H1 (cell line): ENCODE measurements around the gene CRPPA. TPM values are rescaled to one million over a fixed set of nuclear protein-coding genes. Genes with fewer than 3 reads are reported as not detected.

Source experiments
- CTCF ChIA-PET: fragments of 300-600 bp; sonication (Branson Sonifier 250); formaldehyde crosslinking; loops from one replicate; lab custom pipeline; 2021; ENCODE audit not compliant: partially characterized antibody; lab: Charles Lee
- POLR2A ChIA-PET: fragments of 300-600 bp; sonication (Branson Sonifier 250); formaldehyde crosslinking; loops from one replicate; lab custom pipeline; 2021; ENCODE audit warnings: inconsistent platforms; ENCODE audit not compliant: partially characterized antibody; lab: Charles Lee
- DNase-seq, 2 experiments: peaks; one replicate each; pipeline versions ENCODE4 v3.0.0 to v3.0.0-alpha.2; 2010 to 2022; ENCODE audit warnings: low spot score in 2 of 2, low read depth in 1 of 2, mixed read lengths in 1 of 2
- FAIRE-seq: peaks from 2 replicates; lab custom pipeline; 2011; peaks lifted over from hg19 to GRCh38; lab: Jason Lieb, UNC
- H2AFZ ChIP-seq: 2 replicates; pipeline ENCODE4 v1.8.1; 2012; ENCODE audit warnings: low read length, inconsistent platforms
- H2AK5ac ChIP-seq: 2 replicates; pipeline ENCODE4 v1.6.1; 2013; ENCODE audit warnings: low read depth, low read length
- H2BK120ac ChIP-seq: replicated peaks from 2 replicates; pipeline ENCODE3; 2013; ENCODE audit warnings: low read depth, low read length, inconsistent platforms
- H2BK12ac ChIP-seq: 2 replicates; pipeline ENCODE4 v1.6.1; 2013; ENCODE audit warnings: low read depth, low read length
- H2BK15ac ChIP-seq: 2 replicates; pipeline ENCODE4 v1.6.1; 2013; ENCODE audit warnings: low read length
- H2BK20ac ChIP-seq: 2 replicates; pipeline ENCODE4 v1.6.1; 2013; ENCODE audit warnings: low read length
- H2BK5ac ChIP-seq: 2 replicates; pipeline ENCODE4 v1.6.1; 2013; ENCODE audit warnings: low read depth, low read length
- H3K14ac ChIP-seq: 2 replicates; pipeline ENCODE4 v1.6.1; 2013; ENCODE audit warnings: inconsistent platforms; ENCODE audit not compliant: insufficient read length
- H3K18ac ChIP-seq: 2 replicates; pipeline ENCODE4 v1.6.1; 2013; ENCODE audit warnings: low read length; ENCODE audit errors: extremely low read depth
- H3K23ac ChIP-seq: 2 replicates; pipeline ENCODE4 v1.6.1; 2013; ENCODE audit warnings: inconsistent platforms; ENCODE audit not compliant: insufficient read length
- H3K23me2 ChIP-seq: 2 replicates; pipeline ENCODE4 v1.6.1; 2013; ENCODE audit warnings: low read depth, low read length
- H3K27ac ChIP-seq: 2 replicates; pipeline ENCODE4 v1.6.1; 2011; ENCODE audit warnings: low read depth, low read length, inconsistent platforms
- H3K27me3 ChIP-seq, 4 experiments: replicated peaks in 1 of 4; 1 replicate in 1 of 4; 2 replicates in 3 of 4; pipeline versions ENCODE4 v1.6.1 to v1.8.1; 2011 to 2013; ENCODE audit warnings: low read length in 3 of 4, mild to moderate bottlenecking in 3 of 4, inconsistent platforms in 2 of 4, mixed read lengths in 2 of 4, moderate library complexity in 1 of 4; ENCODE audit not compliant: control insufficient read depth in 3 of 4, insufficient read depth in 3 of 4; ENCODE audit errors: extremely low read depth in 1 of 4
- H3K36me3 ChIP-seq, 4 experiments: 2 replicates each; pipeline versions ENCODE4 v1.6.1 to v1.8.1; 2011 to 2013; ENCODE audit warnings: mild to moderate bottlenecking in 4 of 4, low read length in 3 of 4, moderate library complexity in 2 of 4, control low read depth in 1 of 4, inconsistent platforms in 1 of 4; ENCODE audit not compliant: insufficient read depth in 4 of 4, control insufficient read depth in 2 of 4
- H3K4ac ChIP-seq: replicated peaks from 2 replicates; pipeline ENCODE3; 2013; ENCODE audit warnings: low read length, low read depth, mixed read lengths, inconsistent platforms; ENCODE audit not compliant: insufficient read length
- H3K4me1 ChIP-seq, 4 experiments: replicated peaks in 1 of 4; 1 replicate in 1 of 4; 2 replicates in 3 of 4; pipeline versions ENCODE4 v1.6.1 to v1.8.1; 2011 to 2013; ENCODE audit warnings: low read length in 3 of 4, inconsistent platforms in 2 of 4, mixed read lengths in 1 of 4; ENCODE audit not compliant: insufficient read depth in 4 of 4, control insufficient read depth in 3 of 4
- H3K4me2 ChIP-seq, 2 experiments: 2 replicates each; pipeline versions ENCODE4 v1.6.1 to v1.8.1; 2011 to 2013; ENCODE audit warnings: low read depth in 2 of 2, low read length in 2 of 2, control low read depth in 1 of 2, inconsistent platforms in 1 of 2, mild to moderate bottlenecking in 1 of 2; ENCODE audit not compliant: insufficient read depth in 1 of 2
- H3K4me3 ChIP-seq, 4 experiments: fragments of 200-600, 300-600 bp in 1 of 4; sonication (generic), shearing (Covaris generic), sonication (Bioruptor Twin) in 1 of 4; 2 replicates each; pipeline versions ENCODE4 v1.5.1 to v1.8.1; 2011 to 2016; ENCODE audit warnings: low read length in 4 of 4, low read depth in 3 of 4, control low read depth in 2 of 4, inconsistent platforms in 2 of 4, mild to moderate bottlenecking in 2 of 4, mixed read lengths in 1 of 4, moderate library complexity in 1 of 4; ENCODE audit not compliant: insufficient read depth in 2 of 4; ENCODE audit errors: extremely low read depth in 1 of 4
- H3K56ac ChIP-seq: replicated peaks from 2 replicates; pipeline ENCODE3; 2013; ENCODE audit warnings: low read depth, mild to moderate bottlenecking, mixed read lengths, low read length, inconsistent platforms; ENCODE audit not compliant: insufficient read length
- H3K79me1 ChIP-seq: 2 replicates; pipeline ENCODE4 v1.6.1; 2013; ENCODE audit warnings: low read depth, low read length, control low read depth
- H3K79me2 ChIP-seq, 2 experiments: 2 replicates each; pipeline versions ENCODE4 v1.6.1 to v1.8.1; 2012 to 2013; ENCODE audit warnings: low read length in 2 of 2, mild to moderate bottlenecking in 2 of 2, inconsistent platforms in 1 of 2; ENCODE audit not compliant: insufficient read depth in 2 of 2, control insufficient read depth in 1 of 2
- H3K9ac ChIP-seq, 4 experiments: replicated peaks in 1 of 4; 1 replicate in 1 of 4; 2 replicates in 3 of 4; pipeline versions ENCODE4 v1.6.1 to v1.8.1; 2011 to 2013; ENCODE audit warnings: low read depth in 3 of 4, low read length in 3 of 4, control low read depth in 2 of 4, mild to moderate bottlenecking in 2 of 4, moderate library complexity in 2 of 4, inconsistent platforms in 1 of 4; ENCODE audit errors: extremely low read depth in 1 of 4
- H3K9me3 ChIP-seq, 2 experiments: 2 replicates each; pipeline versions ENCODE4 v1.6.1 to v1.8.1; 2012 to 2013; ENCODE audit warnings: mild to moderate bottlenecking in 2 of 2, moderate library complexity in 2 of 2, control low read depth in 1 of 2, inconsistent platforms in 1 of 2, low read depth in 1 of 2, low read length in 1 of 2, mixed read lengths in 1 of 2; ENCODE audit not compliant: insufficient read depth in 2 of 2
- H4K20me1 ChIP-seq, 2 experiments: replicated peaks in 1 of 2; 2 replicates each; pipeline versions ENCODE3 to v1.8.1; 2011 to 2013; ENCODE audit warnings: inconsistent platforms in 2 of 2, low read length in 2 of 2, mild to moderate bottlenecking in 1 of 2; ENCODE audit not compliant: insufficient read depth in 2 of 2, control insufficient read depth in 1 of 2
- H4K5ac ChIP-seq: 2 replicates; pipeline ENCODE4 v1.6.1; 2013; ENCODE audit warnings: low read length, low read depth, mixed read lengths, inconsistent platforms; ENCODE audit not compliant: insufficient read length
- H4K8ac ChIP-seq: 2 replicates; pipeline ENCODE4 v1.8.0; 2013; ENCODE audit warnings: mild to moderate bottlenecking, moderate library complexity, low read length, inconsistent platforms; ENCODE audit not compliant: insufficient read depth; ENCODE audit errors: extremely low read depth
- H4K91ac ChIP-seq: replicated peaks from 2 replicates; pipeline ENCODE3; 2013; ENCODE audit warnings: low read length, mixed read lengths, inconsistent platforms; ENCODE audit not compliant: insufficient read length
- BCL11A ChIP-seq, 2 experiments: IDR thresholded peaks; one replicate each; pipeline ENCODE4 v1.6.1; 2011; ENCODE audit warnings: low read depth in 2 of 2, low read length in 2 of 2, mild to moderate bottlenecking in 2 of 2
- POU5F1 ChIP-seq: IDR thresholded peaks from 2 replicates; pipeline ENCODE4 v1.6.1; 2011; ENCODE audit warnings: low read depth, mild to moderate bottlenecking, low read length, moderate library complexity
- RNF2 ChIP-seq: fragments of 200-900, 300-1000 bp; sonication (generic); IDR thresholded peaks from 2 replicates; pipeline ENCODE4 v1.7.1; 2016; ENCODE audit warnings: borderline replicate concordance, low read depth, mild to moderate bottlenecking, antibody characterized with exemption, low read length; ENCODE audit not compliant: poor library complexity, severe bottlenecking; ENCODE audit errors: missing control alignments
- WGBS, 2 experiments: shearing (Covaris generic) in 1 of 2; methylation state at CpG; one replicate each; pipeline versions ENCODE4 v1.1.6 to v1.1.7; 2013 to 2015; ENCODE audit warnings: low lambda C conversion rate in 2 of 2, mixed read lengths in 2 of 2, inconsistent platforms in 1 of 2, low coverage in 1 of 2, missing lambda C conversion rate in 1 of 2; ENCODE audit not compliant: insufficient replicate concordance in 2 of 2, insufficient coverage in 1 of 2, insufficient read length in 1 of 2; ENCODE audit errors: extremely low coverage in 1 of 2, missing lambda C conversion rate in 1 of 2; 5-methylcytosine and 5-hydroxymethylcytosine counted together
- polyA plus RNA-seq, 7 experiments: library from polyadenylated mRNA; depleted of rRNA in 3 of 7; stranded (reverse) in 5 of 7; unstranded in 2 of 7; fragments of >200 nt in 5 of 7; fragments of 200-250 nt in 2 of 7; gene quantifications; 1 replicate in 5 of 7; 2 replicates in 1 of 7; 4 replicates in 1 of 7; pipeline versions ENCODE4 v1.2.1 to v1.2.3, GENCODE V29; 2011 to 2013; ENCODE audit warnings: missing spikeins in 2 of 7, mixed read lengths in 2 of 7
- total RNA-seq: library from RNA; stranded (reverse); fragmentation: NEBNext Ultra II Directional; extraction: Animal tissue kit (Norgen Biotek cat#: 25700); gene quantifications from 2 replicates; pipeline ENCODE4 v1.2.1, GENCODE V29; 2021

The CRPPA gene
- total and polyA plus RNA-seq, 2 of the 8 experiments (the other 6 are each of a cell fraction or from before 2014, with no cell fraction given) = 0.23 to 0.39 TPM

DNA sequence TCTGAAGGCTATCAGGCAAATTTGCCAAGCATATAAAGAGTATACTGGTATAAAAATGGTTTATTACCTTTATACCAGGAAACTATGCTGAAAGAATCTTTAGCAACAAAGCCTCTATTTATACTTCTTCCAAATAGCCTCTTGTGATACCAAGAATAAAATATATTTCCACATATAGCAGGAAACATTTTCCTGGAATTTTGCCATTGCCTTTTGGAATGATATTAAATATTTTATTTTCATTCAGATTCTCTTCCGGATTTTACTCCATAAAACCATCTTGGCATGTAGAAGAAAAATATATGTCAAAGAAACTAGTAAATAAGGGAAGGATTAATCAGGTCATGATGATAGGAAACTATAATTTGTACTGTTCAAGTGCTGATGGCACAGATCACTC is 26.5 kb upstream of the CRPPA start:
- FAIRE-seq (no peak), DNase-seq (no peak)
- TF ChIP-seq BCL11A (IDR thresholded peaks at IDR 0.05; ENCODE audit: low read depth in 2 of 2, low read length in 2 of 2) (no peak), POU5F1 (no peak), RNF2 (no peak)
- Histone ChIP-seq H2BK120ac (no peak overlapping the region), H3K27me3 (no peaks in the 10 kb centered on the region), H2BK15ac (no peak overlapping the region), H2AK5ac (no peak overlapping the region), H3K27ac (no peak overlapping the region), H4K20me1 (no peaks in the 10 kb centered on the region), H3K56ac (no peak overlapping the region), H2BK12ac (no peak overlapping the region), H3K18ac (no peak overlapping the region), H3K4me3 (no peak overlapping the region), H4K91ac (no peak overlapping the region), H3K79me2 (no peaks in the 10 kb centered on the region), H3K36me3 (no peaks in the 10 kb centered on the region), H3K9ac (no peak overlapping the region), H3K23me2 (no peaks in the 10 kb centered on the region), H3K4me2 (no peak overlapping the region), H3K4ac (no peak overlapping the region), H3K23ac (no peak overlapping the region), H4K5ac (no peak overlapping the region), H3K9me3 (no peaks in the 10 kb centered on the region), H2AFZ (no peak overlapping the region), H4K8ac (no peak overlapping the region), H3K4me1 (no peaks in the 10 kb centered on the region), H3K79me1 (no peaks in the 10 kb centered on the region), H3K14ac (no peak overlapping the region), H2BK20ac (no peak overlapping the region), H2BK5ac (no peak overlapping the region)
- POLR2A ChIA-PET = no interaction called here
- CTCF ChIA-PET = interaction anchor here (0.6 to 1.1 kb wide), 2 partner anchors 28 to 117 kb away, joined by 3 read pairs; no protein-coding TSS in a partner anchor
- 95% methylated on average over 1 of the region's 1 CpG; no CpG with 5 or more reads in 1 of the 2 experiments for WGBS, 2 experiments
